Measurements from ENCODE around the gene CYP8B1.

DNA sequence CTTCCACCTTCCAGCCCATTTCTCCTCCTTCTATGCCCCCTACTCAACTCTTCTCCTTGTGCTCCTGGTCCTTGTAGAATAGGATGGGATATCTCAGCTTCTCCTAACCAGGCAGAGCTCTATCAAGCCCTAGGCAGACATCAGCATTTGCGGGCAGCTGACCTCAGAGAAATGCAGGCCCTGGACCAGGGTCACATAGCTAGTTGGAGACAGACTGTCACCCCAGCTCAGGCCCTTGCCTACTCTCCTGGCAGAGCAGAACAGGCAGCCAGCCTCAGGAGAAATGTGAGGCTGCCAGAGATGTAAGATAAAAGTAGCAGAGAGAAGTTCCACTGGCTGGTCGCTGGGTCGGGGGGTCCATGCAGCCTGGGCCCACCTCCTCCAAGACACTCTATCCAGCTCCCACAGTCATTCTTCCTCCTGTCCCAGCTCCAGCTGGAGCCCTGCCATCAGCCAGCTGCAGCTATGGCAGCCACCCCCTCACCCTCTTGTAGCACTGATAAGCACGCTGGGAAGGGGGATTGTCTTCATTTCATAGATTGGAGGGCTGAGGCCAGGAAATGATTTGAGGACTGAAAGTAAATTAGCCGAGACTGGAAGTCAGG is 4.0 kb downstream of the CYP8B1 start:
- TF ChIP-seq, protein P1, sequence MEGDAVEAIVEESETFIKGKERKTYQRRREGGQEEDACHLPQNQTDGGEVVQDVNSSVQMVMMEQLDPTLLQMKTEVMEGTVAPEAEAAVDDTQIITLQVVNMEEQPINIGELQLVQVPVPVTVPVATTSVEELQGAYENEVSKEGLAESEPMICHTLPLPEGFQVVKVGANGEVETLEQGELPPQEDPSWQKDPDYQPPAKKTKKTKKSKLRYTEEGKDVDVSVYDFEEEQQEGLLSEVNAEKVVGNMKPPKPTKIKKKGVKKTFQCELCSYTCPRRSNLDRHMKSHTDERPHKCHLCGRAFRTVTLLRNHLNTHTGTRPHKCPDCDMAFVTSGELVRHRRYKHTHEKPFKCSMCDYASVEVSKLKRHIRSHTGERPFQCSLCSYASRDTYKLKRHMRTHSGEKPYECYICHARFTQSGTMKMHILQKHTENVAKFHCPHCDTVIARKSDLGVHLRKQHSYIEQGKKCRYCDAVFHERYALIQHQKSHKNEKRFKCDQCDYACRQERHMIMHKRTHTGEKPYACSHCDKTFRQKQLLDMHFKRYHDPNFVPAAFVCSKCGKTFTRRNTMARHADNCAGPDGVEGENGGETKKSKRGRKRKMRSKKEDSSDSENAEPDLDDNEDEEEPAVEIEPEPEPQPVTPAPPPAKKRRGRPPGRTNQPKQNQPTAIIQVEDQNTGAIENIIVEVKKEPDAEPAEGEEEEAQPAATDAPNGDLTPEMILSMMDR (IDR thresholded peaks at IDR 0.05) = no peak
- no peak for TF ChIP-seq POLR2A (IDR thresholded peaks at IDR 0.05)
